Activated CD8-positive, alpha-beta T cell treated with anti-CD3 and anti-CD28 coated beads, Interleukin-2, amount 10 ng/mL, durations not matched to agents 7 days and 5 days (primary cell): ENCODE measurements around the gene TIMM29. TPM values are rescaled to one million over a fixed set of nuclear protein-coding genes. Genes with fewer than 3 reads are reported as not detected.
"Not testable (repeated sequence)": the region's sequence is repeated elsewhere in the genome, so short reads cannot be mapped to it uniquely, and the experiment has no call there.

Experiments used
- ATAC-seq: fragments of 150-1000 bp; cut with Tn5 transposase; one replicate; pipeline ENCODE4 v1.10.0; 2021; ENCODE audit warnings: moderate library complexity
- CTCF ChIA-PET: fragments of 350-600 bp; sonication (Branson Sonifier 250); formaldehyde crosslinking; loops from one replicate; lab custom pipeline; 2021; ENCODE audit warnings: antibody characterized with exemption; lab: Charles Lee
- POLR2A ChIA-PET: fragments of 350-600 bp; sonication (Branson Sonifier 250); formaldehyde crosslinking; loops from one replicate; lab custom pipeline; 2021; ENCODE audit warnings: antibody characterized with exemption; lab: Charles Lee
- DNase-seq: peaks from one replicate; pipeline ENCODE4 v3.0.0-alpha.2; 2020
- H3K27ac Mint-ChIP-seq: one replicate; pipeline ENCODE4 v1.8.0; 2021; ENCODE audit warnings: mild to moderate bottlenecking, mixed read lengths
- H3K27me3 Mint-ChIP-seq: one replicate; pipeline ENCODE4 v1.8.0; 2021; ENCODE audit warnings: low read depth, mixed read lengths
- H3K36me3 Mint-ChIP-seq: one replicate; pipeline ENCODE4 v1.8.0; 2021; ENCODE audit warnings: low read depth, mixed read lengths
- H3K4me1 Mint-ChIP-seq: one replicate; pipeline ENCODE4 v1.8.0; 2021; ENCODE audit warnings: low read depth, mixed read lengths
- H3K4me3 Mint-ChIP-seq: one replicate; pipeline ENCODE4 v1.8.0; 2021; ENCODE audit warnings: mild to moderate bottlenecking, mixed read lengths
- H3K9me3 Mint-ChIP-seq: one replicate; pipeline ENCODE4 v1.8.0; 2022; ENCODE audit warnings: mixed read lengths; ENCODE audit not compliant: insufficient read depth
- total RNA-seq, 2 experiments: library from RNA; stranded (reverse); gene quantifications; one replicate each; pipeline ENCODE4 v1.2.3, GENCODE V29; 2021

The TIMM29 gene
- total RNA-seq, 2 experiments from 2014 or later, result 20.2 to 23.0 TPM

GRCh38 chr19:10952809-10953208, 24.2 kb downstream of the TIMM29 start:
- no peaks in the 10 kb centered on the region for H3K27me3 Mint-ChIP-seq
- peaks cover 3% of the 10 kb centered on the region for H3K4me1 Mint-ChIP-seq
- H3K9me3 Mint-ChIP-seq, result no peaks in the 10 kb centered on the region
- H3K27ac Mint-ChIP-seq, result no peak overlapping the region
- H3K36me3 Mint-ChIP-seq, result no peaks in the 10 kb centered on the region
- CTCF ChIA-PET, result interaction anchor here (1.0 to 1.4 kb wide), 2 partner anchors 11 to 16 kb away, joined by 3 to 5 read pairs; no protein-coding TSS in a partner anchor
- ATAC-seq (no peak), DNase-seq (no peak)
- no peak overlapping the region for H3K4me3 Mint-ChIP-seq
- POLR2A ChIA-PET, result no interaction called here

- peaks cover 39% of the 10 kb centered on the region for H3K4me1 Mint-ChIP-seq
- CTCF ChIA-PET, result interaction anchor here (2.9 kb wide), 1 partner anchor 23 kb away, joined by 12 read pairs; no protein-coding TSS in a partner anchor
- not testable (repeated sequence) for H3K9me3 Mint-ChIP-seq, DNase-seq, H3K27me3 Mint-ChIP-seq, H3K36me3 Mint-ChIP-seq, ATAC-seq, H3K27ac Mint-ChIP-seq
- H3K4me3 Mint-ChIP-seq, result peak overlapping the region; percentile 83
- POLR2A ChIA-PET, result interaction anchor here (0.9 to 1.3 kb wide), 2 partner anchors 17 to 131 kb away, joined by 3 read pairs; no protein-coding TSS in a partner anchor
Measured at GRCh38 chr19:10959277-10959968, 30.8 kb downstream of the TIMM29 start.

GRCh38 chr19:10960314-10961072, 31.9 kb downstream of the TIMM29 start, which contains the start of gene SMARCA4:
Gene SMARCA4, plus strand, starts transcription at chr19:10961030. Its CDS starts 23,122 bp downstream, at chr19:10984152.
- DNase-seq, result peak; percentile 97
- Mint-ChIP-seq H3K27me3 (no peaks in the 10 kb centered on the region), H3K36me3 (peaks cover 5% of the 10 kb centered on the region), H3K4me3 (peak within 1 kb of the TSS; percentile 92), H3K9me3 (no peaks in the 10 kb centered on the region), H3K27ac (peak within 1 kb of the TSS; percentile 92), H3K4me1 (peaks cover 41% of the 10 kb centered on the region)
- peak; percentile 86 for ATAC-seq
- CTCF ChIA-PET, result interaction anchor here (1.1 kb wide), 1 partner anchor 18 kb away, joined by 4 read pairs; no protein-coding TSS in a partner anchor
- POLR2A ChIA-PET, result interaction anchor here (0.5 to 1.4 kb wide), 7 partner anchors 18 to 1477 kb away, joined by 3 to 6 read pairs (median 3); partner anchors contain the start of genes LDLR and ODAD3

- ChIA-PET POLR2A (interaction anchor here (0.5 to 1.4 kb wide), 6 partner anchors 17 to 1477 kb away, joined by 3 to 6 read pairs (median 3); partner anchors contain the start of genes LDLR, ODAD3 and ZNF440), CTCF (interaction anchor here (0.7 to 1.4 kb wide), 3 partner anchors 19 to 25 kb away, joined by 4 to 5 read pairs (median 4); no protein-coding TSS in a partner anchor)
- Mint-ChIP-seq H3K27ac (peak overlapping the region; percentile 87), H3K4me3 (peak overlapping the region; percentile 92), H3K9me3 (no peaks in the 10 kb centered on the region), H3K36me3 (peaks cover 5% of the 10 kb centered on the region), H3K27me3 (no peaks in the 10 kb centered on the region), H3K4me1 (peaks cover 41% of the 10 kb centered on the region)
- DNase-seq, result peak; percentile 41
- ATAC-seq, result peak; percentile 40
Measured at GRCh38 chr19:10961073-10961860, 32.7 kb downstream of the TIMM29 start.

- no peaks in the 10 kb centered on the region for H3K27me3 Mint-ChIP-seq
- ATAC-seq, result no peak
- peaks cover 5% of the 10 kb centered on the region for H3K36me3 Mint-ChIP-seq
- no peak for DNase-seq
- peaks cover 44% of the 10 kb centered on the region for H3K4me1 Mint-ChIP-seq
- H3K27ac Mint-ChIP-seq, result peak overlapping the region; percentile 57
- ChIA-PET CTCF (interaction anchor here (1.0 to 1.4 kb wide), 5 partner anchors 10 to 163 kb away, joined by 3 to 5 read pairs (median 3); no protein-coding TSS in a partner anchor), POLR2A (interaction anchor here (0.6 kb wide), 1 partner anchor 717 kb away, joined by 3 read pairs; no protein-coding TSS in a partner anchor)
- peak overlapping the region; percentile 92 for H3K4me3 Mint-ChIP-seq
- no peaks in the 10 kb centered on the region for H3K9me3 Mint-ChIP-seq
Measured at GRCh38 chr19:10962863-10963262, 34.3 kb downstream of the TIMM29 start.

DNA sequence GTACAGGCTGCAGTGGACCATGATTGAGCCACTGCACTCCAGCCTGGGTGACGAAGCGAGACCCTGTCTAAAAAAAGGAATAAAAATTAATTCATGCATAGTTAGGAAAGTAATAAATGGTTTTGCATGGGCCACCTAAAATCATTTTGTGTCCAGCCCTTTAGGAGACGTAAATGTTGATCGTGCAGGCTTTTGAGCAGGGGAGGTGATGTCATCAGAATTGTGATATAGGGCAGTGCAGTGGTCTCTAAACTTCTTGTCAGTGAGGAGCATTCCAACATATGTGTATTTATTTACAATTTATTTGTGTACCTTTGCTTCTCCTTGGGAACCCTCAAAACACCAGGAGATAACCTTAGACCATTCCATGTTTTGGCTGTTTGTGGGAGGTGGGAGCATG, 35.3 kb downstream of the TIMM29 start:
- no peaks in the 10 kb centered on the region for H3K9me3 Mint-ChIP-seq
- H3K36me3 Mint-ChIP-seq, result peaks cover 5% of the 10 kb centered on the region
- ATAC-seq (no peak), DNase-seq (no peak)
- peak overlapping the region; percentile 34 for H3K4me3 Mint-ChIP-seq
- peak overlapping the region; percentile 82 for H3K27ac Mint-ChIP-seq
- H3K4me1 Mint-ChIP-seq, result peaks cover 53% of the 10 kb centered on the region
- no peaks in the 10 kb centered on the region for H3K27me3 Mint-ChIP-seq
- ChIA-PET POLR2A (no interaction called here), CTCF (interaction anchor here (0.6 to 1.2 kb wide), 5 partner anchors 9 to 162 kb away, joined by 3 to 5 read pairs (median 3); no protein-coding TSS in a partner anchor)

DNA sequence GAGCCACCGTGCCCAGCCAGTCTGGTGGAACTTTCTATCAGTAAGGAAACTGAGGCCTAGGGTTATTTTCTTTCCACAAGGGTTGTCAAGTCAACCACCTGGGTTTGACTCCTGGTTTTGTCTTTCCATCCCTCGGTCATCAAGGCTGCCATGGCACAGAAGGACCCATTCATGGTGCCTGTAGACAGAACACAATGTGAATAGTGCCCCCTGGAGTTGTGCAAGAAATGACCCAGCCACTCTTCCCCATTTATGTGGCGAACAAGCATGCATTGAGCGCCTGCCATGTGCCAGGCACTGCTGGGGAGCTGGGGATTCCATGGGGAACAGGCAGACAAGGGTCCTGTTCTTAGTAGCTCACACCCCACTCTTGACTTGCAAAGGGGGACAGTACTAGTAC, 36.3 kb downstream of the TIMM29 start:
- DNase-seq (no peak), ATAC-seq (no peak)
- Mint-ChIP-seq H3K27ac (no peak overlapping the region), H3K27me3 (no peaks in the 10 kb centered on the region), H3K36me3 (peaks cover 5% of the 10 kb centered on the region), H3K4me1 (peaks cover 52% of the 10 kb centered on the region), H3K9me3 (no peaks in the 10 kb centered on the region), H3K4me3 (no peak overlapping the region)
- POLR2A ChIA-PET, result no interaction called here
- CTCF ChIA-PET, result no interaction called here

GRCh38 chr19:10965398-10965797, 36.8 kb downstream of the TIMM29 start:
- DNase-seq (no peak), ATAC-seq (no peak)
- Mint-ChIP-seq H3K4me1 (peaks cover 51% of the 10 kb centered on the region), H3K36me3 (peaks cover 5% of the 10 kb centered on the region), H3K4me3 (no peak overlapping the region), H3K27me3 (no peaks in the 10 kb centered on the region), H3K27ac (no peak overlapping the region), H3K9me3 (no peaks in the 10 kb centered on the region)
- ChIA-PET CTCF (no interaction called here), POLR2A (no interaction called here)

DNA sequence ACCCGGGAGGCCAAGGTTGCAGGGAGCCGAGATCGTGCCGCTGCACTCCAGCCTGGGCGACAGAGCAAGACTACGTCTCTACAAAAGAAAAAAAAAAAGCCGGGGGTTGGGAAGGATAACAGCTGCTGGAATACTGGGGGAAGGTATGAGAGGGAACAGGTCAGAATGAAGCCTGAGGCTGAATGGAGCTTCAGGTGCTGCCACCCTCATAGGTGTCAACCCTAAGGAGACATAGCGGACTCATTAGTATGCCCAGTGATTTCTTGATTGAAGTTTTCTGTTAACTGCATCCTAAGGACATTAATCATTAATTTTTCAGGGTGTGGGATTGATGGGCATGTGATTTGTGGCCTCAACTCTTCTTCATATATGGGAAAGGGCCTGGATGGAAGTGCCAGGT, 38.2 kb downstream of the TIMM29 start:
- Mint-ChIP-seq H3K27ac (no peak overlapping the region), H3K4me1 (peaks cover 50% of the 10 kb centered on the region), H3K27me3 (no peaks in the 10 kb centered on the region), H3K36me3 (peaks cover 5% of the 10 kb centered on the region), H3K4me3 (no peak overlapping the region), H3K9me3 (no peaks in the 10 kb centered on the region)
- DNase-seq (no peak), ATAC-seq (no peak)
- POLR2A ChIA-PET, result no interaction called here
- CTCF ChIA-PET, result interaction anchor here (1.0 to 1.7 kb wide), 2 partner anchors 24 to 159 kb away, joined by 3 to 7 read pairs; no protein-coding TSS in a partner anchor

- no peaks in the 10 kb centered on the region for H3K27me3 Mint-ChIP-seq
- H3K36me3 Mint-ChIP-seq, result peaks cover 4% of the 10 kb centered on the region
- ATAC-seq, result no peak
- no peak overlapping the region for H3K4me3 Mint-ChIP-seq
- no peak overlapping the region for H3K27ac Mint-ChIP-seq
- H3K9me3 Mint-ChIP-seq, result no peaks in the 10 kb centered on the region
- H3K4me1 Mint-ChIP-seq, result peaks cover 31% of the 10 kb centered on the region
- POLR2A ChIA-PET, result no interaction called here
- no peak for DNase-seq
- CTCF ChIA-PET, result no interaction called here
Measured at GRCh38 chr19:10968527-10969135, 40.0 kb downstream of the TIMM29 start.
